LoVo (cell line): ENCODE measurements around the gene NRDE2.
"Not testable (repeated sequence)": the region's sequence is repeated elsewhere in the genome, so short reads cannot be mapped to it uniquely, and the experiment has no call there.

Source experiments
- DNase-seq: peaks from one replicate; pipeline ENCODE4 v3.0.0-alpha.2; 2016; ENCODE audit warnings: low spot score

Gene NRDE2

DNA sequence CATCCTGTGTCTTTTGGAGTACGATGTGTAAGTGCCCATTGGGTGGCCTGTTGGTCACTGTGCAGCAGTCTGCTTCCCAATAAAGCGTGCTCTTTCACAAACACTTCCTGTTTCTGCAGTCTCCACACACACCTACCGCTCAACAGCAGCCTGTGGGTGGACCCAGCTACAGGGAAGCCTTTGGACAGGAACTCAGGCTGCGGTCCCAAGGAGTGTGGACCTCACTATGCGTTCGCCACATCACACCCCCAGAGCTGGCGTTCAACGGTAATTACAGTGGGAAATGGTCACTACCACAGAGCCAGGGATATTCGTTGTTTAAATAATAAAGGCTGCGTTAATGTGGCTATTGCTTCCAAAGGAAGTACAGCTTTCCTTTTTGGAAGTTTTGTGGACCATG is 59.2 kb downstream of the NRDE2 start:
- no peak for DNase-seq

DNA sequence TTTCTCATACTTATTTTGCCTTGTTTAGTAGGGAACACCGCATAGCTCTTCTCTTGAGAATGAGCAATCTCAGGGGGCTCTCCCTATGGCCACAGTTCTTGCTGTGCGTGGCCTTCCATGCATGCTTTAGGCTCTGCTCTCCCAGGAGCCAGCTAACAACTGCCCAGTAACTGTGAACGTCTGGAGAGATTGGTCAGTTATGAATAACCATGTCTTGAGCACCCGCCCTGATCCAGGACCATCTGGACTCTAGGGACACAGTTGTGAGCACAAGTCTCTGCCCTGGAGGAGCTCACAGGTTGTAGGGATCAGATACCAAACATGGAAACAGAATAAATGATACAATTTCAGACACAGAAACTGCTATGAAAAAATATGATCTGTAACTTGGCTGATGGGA is 63.3 kb downstream of the NRDE2 start:
- DNase-seq = no peak

DNA sequence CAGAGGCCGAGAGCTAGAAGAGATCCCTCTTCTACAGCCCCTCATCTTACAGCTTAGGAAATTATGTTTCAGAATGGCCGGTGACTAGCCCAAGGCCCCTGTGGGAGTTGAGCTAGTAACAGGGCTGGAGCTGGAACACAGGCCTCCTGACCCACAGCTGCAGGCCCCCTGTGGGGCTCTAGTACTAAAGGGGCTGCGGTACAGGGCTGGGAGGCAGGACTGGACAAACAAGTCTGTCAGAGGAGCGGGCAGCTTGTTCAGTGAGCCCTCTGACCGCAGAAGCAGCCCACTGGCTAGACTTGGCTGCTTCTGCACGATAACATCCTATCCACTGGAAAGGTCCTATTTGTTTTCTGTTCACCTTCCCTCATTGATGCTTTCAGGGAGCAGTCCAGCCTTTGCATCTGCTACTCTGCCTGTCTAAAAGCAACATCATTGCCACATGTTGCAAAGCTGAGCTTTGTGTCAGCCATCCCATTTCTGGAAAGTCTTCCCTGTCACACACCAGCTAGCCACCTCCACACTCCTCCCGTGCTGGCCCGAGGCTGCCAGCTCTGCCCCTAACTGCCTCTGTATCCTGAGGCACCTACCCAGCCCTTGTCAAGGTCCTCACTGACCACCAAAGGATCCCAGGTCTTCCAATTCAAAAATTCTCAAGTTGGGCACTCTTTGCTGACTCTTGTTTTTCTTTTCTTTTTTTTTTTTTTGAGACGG is 65.1 kb downstream of the NRDE2 start:
- no peak for DNase-seq

DNA sequence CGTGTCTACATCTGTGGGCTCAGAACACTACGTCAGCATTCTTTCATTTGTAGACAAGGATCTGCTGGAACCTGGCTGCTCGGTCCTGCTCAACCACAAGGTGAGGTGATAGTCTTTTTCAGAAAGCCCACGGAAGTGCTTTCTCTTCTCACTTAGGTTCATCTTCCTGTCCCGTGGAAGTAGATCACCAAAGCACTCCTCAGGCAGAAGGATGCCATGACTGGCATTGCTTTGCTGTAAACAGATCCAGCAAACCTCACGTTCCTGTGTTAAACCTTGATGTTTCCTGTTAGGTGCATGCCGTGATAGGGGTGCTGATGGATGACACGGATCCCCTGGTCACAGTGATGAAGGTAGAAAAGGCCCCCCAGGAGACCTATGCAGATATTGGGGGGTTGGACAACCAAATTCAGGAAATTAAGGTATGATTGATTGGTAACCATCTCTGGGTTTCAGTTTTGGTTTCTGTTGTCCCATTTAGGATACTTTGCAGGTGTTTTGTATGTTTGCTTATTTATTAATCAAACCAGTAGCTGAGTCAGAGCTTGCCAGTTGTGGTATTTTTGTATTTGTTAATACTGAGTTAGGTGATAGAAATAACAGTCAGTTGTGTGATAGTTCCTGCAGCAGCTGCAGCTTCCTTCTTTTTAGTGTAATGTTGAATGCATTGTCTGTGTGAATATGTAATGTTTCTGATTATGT is 67.8 kb downstream of the NRDE2 start:
- no peak for DNase-seq

DNA sequence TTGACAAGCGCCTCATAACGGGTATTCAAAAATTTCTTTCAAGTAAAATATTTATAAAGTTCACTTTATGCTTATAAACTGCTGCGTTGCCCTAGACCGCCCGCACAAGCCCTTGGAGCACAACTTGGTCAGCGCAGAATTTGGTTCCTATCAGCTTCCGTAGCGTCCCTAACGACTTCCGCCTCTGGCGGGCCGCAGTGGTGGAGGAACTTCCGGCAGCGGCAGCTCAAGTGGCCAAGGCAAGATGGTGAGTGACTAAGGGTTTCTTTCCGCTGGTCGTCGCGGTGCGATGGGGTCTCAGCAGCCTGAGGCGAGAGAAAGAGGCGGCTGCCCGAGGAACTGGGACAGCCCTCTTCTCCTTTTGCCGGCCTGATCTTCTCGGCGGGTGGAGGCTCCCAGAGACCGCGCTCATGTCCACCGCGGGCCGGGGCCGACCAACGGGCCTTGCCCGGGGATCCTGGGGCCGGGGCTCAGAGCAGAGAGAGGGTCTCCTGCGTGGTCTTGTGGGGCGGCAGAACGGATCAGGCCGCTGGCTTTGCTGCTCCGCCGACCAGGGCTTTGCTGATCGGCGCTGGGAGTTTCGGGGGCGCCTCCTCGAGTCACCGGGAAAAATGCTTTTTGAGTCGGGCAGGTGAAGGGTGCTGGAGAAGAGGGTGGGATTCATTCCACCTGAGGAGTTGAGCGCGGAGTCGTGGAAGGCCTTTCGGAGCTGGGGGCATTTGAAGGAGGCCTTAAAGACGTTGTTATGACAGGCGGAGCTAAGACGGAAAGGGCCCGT is 75.2 kb downstream of the NRDE2 start, which contains the start of gene PSMC1:
Gene PSMC1, plus strand, starts transcription at position 200 of the 778 bp plus-strand sequence. Its CDS starts 45 bp downstream, at position 245.
- peak; percentile 93 for DNase-seq

DNA sequence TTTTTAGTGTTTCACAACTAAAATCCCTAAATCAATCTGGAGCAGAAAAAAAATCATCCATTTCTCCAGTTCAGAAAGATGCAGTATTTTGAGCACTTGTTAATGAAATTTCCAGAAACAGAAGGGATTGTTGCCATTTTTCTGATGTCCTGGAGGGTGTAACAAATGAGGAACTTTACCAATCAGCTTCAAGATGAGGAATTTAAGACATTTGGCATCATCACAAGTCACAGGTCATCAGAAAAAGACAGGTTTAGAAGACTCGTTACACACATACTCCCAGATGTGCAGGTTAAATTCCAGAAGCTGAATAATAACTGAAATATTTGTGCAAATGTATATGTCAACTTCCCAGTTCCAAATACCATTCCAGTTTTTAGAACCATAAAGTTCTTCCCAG is 75.9 kb downstream of the NRDE2 start:
- DNase-seq = no peak

DNA sequence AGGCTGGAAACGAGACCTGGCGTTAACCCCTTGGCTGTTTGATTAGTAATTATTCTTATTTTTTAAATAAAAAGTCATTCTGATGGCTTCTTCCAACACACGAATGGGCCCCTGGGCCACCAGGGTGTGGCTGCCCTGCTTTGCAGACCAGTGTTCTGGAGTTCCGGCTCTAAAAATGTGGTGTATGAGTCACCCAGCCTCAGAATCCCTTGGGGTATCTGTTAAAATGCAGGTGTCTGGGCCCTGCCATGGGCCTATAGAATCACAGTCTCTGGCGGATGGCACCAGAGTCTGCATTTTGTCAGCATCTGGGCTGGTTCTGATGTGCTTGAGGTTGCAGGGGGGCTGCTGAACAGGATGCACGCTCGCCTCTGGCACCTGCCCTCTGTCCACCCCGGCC is 77.9 kb downstream of the NRDE2 start:
- DNase-seq = no peak

DNA sequence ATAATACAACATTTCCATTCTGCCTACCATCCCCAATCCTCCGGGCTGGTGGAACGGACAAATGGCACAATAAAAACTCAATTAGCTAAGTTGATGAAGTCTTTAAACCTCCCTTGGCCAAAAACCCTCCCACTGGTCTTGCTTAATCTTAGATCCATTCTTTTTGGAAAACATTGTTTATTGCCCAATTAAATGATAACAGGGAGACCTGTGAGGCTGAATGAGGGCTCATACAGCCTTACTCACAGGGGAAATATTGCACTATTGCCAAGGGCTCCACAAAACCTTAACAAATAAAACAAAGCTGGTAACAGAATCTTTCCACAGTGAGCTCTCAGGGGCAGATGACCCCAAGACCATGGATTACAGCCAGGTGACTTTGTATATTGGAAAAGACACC is 83.1 kb downstream of the NRDE2 start:
- DNase-seq = no peak

DNA sequence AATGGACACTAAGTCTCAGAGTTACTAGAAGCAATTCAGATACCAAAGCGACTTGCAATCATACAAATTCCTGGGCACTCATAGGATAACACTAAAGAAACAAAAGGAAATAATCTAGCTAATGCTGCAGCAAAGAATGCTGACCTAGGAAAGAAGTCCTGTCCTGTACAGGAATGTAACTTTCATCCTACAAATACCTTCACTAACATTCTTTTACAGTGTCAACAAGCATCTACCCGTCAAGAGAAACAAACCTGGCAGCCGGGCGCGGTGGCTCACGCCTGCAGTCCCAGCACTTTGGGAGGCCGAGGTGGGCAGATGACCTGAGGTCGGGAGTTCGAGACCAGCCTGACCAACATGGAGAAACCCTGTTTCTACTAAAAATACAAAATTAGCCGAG is 84.3 kb downstream of the NRDE2 start:
- DNase-seq = not testable (repeated sequence)

DNA sequence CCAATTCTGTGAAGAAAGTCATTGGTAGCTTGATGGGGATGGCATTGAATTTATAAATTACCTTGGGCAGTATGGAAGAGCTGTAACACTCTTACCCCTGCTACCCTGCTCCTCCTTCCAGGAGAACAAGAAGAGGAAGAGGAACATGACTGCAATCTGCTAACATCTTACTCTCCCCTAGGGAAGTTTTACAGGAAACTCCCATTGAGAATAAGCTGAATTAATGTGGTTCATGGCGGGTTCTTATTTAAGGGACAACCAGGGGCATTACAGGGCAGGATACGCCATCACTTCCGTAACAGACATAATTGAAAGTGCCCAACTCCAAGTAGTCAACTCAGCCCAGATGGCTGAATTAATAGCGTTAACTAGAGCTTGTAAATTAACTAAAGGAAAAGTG is 84.8 kb downstream of the NRDE2 start:
- DNase-seq = no peak

DNA sequence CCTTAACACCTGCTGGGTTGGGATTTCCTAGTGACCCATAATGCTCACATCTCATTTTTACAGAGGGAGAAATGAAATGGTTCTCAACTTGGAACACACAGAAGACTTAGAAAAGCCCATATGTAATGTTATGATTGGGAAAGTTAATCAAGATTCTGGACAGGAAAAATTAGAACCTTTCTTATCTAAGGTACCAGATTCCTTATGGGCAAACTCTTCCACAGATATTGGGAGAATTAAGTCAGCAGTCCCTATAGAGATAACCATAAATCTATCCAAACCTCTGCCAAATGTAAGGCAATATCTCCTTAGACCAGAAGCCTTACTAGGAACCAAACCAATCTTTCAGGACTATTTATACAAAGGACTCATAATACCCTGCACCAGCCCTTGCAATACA is 89.3 kb downstream of the NRDE2 start:
- no peak for DNase-seq

DNA sequence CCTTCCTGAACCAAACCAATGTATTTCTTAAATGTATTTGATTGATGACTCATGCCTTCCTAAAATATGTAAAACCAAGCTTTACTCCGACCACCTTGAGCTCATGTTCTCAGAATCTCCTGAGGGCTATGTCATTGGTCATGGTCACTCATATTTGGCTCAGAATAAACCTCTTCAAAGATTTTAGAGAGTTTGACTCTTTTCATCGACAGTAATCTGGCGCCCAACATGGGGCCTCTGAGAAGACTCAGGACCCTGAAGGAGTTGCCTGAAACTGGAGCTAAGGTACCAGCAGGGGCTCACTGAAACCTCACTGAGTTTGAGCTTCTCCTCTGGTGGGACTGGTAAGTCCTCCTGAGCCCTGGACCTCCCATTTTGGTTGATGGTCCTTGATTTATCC is 92.6 kb downstream of the NRDE2 start:
- DNase-seq = no peak

DNA sequence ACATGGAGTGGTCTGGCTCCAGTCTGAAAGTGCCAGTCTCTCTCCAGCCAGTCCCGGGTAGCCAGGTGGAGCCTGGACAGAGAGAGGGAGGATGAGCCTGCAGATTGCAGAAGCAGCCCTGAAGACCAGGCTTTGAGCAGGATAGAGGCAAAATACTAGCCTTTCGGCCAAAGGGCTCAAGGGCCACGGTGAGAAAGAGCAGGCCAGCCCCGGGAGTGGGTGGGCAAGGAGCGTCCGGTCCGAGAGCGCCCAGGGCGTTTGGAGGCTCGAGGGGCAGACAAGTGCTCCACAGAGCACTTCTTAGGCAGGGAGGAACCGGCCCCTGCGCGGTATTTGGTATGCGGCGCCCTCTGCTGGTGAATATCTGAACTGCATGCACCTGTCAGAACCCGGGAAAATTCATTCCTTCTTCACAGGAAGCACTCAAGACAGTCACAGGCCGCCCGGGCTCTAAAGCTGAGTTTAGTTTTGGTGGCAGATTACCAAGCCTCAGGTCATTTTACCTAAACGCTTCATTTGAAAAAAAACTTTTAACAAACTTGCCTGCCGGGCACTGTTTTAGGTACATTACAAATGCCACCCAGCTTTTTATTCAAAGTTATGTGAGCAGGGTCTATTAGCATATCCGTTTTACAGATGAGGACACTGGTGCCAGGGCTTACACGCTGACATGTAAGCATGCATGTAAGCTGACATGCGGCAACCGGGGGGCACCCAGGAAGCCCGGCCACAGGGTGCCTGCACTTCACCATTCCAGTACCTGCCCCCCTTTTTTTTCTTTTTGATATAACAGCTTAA is 96.4 kb downstream of the NRDE2 start:
- DNase-seq = peak; percentile 52

DNA sequence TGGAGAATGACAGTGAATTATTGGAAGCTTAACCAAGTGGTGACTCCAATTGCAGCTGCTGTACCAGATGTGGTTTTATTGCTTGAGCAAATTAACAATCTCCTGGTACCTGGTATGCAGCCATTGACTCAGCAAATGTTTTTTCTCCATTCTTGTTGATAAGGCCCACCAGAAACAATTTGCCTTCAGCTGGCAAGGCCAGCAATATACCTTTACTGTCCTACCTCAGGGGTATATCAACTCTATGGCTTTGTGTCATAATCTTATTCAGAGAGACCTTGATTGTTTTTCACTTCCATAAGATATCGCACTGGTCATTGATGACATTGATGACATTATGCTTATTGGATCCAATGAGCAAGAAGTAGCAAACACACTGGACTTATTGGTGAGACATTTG is 101.8 kb downstream of the NRDE2 start:
- not testable (repeated sequence) for DNase-seq

DNA sequence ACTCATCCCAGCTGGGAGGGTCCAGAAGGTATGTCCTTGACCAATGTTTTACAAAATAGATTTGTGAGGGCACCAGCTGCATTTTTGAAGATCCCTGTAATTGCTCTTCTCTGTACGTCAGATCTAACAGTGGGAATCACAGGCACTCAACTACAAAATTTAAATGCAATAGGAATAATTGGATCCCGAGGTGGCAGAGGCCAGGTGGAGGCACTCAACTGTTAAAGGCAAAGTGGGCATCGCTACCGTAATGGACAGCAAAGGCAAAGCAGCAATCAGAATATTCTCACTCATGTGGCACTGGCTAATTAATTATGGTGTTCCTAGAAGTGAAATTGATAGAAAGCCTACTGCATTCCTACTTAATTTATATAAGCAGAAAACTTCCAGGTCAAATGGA is 103.3 kb downstream of the NRDE2 start:
- DNase-seq = no peak
